ENCODE data around the gene PLCXD1. TPM values are rescaled to one million over a fixed set of nuclear protein-coding genes. Genes with fewer than 3 reads are reported as not detected.
A peak's percentile ranks its signal among the peaks of the same experiment; 100 is the strongest.

PLCXD1 gene
- total and polyA plus RNA-seq, 7 donors = 2.5 to 29.8 (median 5.1) TPM

DNA sequence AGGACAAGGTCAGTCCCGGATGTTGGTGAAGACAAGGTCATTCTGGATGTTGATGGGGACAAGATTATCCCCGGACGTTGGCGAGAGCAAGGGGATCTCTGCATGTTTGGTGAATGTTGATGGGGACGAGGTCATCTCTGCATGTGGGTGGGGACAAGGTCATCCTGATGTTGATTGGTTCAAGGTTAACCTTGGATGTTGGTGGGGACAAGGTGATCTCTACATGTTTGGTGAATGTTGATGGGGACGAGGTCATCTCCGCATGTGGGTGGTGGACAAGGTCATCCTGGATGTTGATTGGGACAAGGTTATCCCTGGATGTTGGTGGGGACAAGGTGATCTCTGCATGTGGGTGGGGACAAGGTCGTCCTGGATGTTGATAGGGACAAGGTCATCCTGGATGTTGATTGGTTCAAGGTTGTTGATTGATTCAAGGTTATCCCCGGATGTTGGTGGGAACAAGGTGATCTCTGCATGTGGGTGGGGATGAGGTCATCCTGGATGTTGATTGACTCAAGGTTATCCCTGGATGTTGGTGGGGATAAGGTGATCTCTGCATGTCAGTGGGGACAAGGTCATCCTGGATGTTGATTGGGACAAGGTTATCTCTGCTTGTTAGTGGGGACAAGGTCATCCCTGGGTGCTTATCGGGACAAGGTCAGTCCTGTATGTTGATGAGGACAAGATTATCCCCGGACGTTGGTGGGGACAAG lies 28.8 kb upstream of the PLCXD1 start:
- H3K4me1 ChIP-seq = no peaks in the 10 kb centered on the region
- intact Hi-C loops (cut with DNase I) = no loop called here
- no peaks in the 10 kb centered on the region for H3K9me3 ChIP-seq
- 87 to 89% methylated on average over 12 of the region's 12 CpGs for WGBS, 2 donors
- peak; percentile 43 for DNase-seq
- TF ChIP-seq, protein P1, sequence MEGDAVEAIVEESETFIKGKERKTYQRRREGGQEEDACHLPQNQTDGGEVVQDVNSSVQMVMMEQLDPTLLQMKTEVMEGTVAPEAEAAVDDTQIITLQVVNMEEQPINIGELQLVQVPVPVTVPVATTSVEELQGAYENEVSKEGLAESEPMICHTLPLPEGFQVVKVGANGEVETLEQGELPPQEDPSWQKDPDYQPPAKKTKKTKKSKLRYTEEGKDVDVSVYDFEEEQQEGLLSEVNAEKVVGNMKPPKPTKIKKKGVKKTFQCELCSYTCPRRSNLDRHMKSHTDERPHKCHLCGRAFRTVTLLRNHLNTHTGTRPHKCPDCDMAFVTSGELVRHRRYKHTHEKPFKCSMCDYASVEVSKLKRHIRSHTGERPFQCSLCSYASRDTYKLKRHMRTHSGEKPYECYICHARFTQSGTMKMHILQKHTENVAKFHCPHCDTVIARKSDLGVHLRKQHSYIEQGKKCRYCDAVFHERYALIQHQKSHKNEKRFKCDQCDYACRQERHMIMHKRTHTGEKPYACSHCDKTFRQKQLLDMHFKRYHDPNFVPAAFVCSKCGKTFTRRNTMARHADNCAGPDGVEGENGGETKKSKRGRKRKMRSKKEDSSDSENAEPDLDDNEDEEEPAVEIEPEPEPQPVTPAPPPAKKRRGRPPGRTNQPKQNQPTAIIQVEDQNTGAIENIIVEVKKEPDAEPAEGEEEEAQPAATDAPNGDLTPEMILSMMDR (IDR thresholded peaks at IDR 0.05) = no peak
- TF ChIP-seq POLR2AphosphoS5 (IDR thresholded peaks at IDR 0.05) (no peak), POLR2A (IDR thresholded peaks at IDR 0.05) (no peak)
- H3K36me3 ChIP-seq = no peaks in the 10 kb centered on the region
- H3K27ac ChIP-seq = no peak overlapping the region
- H3K27me3 ChIP-seq = no peaks in the 10 kb centered on the region
- no peak overlapping the region for H3K4me3 ChIP-seq

DNA sequence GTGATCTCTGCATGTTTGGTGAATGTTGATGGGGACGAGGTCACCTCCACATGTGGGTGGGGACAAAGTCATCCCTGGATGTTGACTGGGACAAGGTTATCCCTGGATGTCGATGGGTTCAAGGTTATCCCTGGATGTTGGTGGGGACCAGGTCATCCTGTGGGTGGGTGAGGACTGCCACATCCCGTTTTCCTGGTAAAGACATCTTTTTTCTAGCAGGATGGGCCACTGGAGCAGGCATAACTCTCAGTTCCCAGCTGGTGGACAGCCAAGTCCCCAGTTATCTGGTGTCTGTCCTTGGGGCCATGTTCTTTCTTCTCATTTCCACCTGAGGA lies 28.3 kb upstream of the PLCXD1 start:
- Histone ChIP-seq H3K27ac (no peak overlapping the region), H3K4me3 (no peak overlapping the region), H3K9me3 (no peaks in the 10 kb centered on the region), H3K36me3 (no peaks in the 10 kb centered on the region), H3K27me3 (no peaks in the 10 kb centered on the region), H3K4me1 (no peaks in the 10 kb centered on the region)
- 79 to 91% methylated on average over 3 of the region's 3 CpGs for WGBS, 2 donors
- no peak for TF ChIP-seq POLR2A (IDR thresholded peaks at IDR 0.05)
- no peak for TF ChIP-seq EP300 (IDR thresholded peaks at IDR 0.05)
- TF ChIP-seq, protein P1 (IDR thresholded peaks at IDR 0.05) = no peak
- TF ChIP-seq POLR2AphosphoS5 (IDR thresholded peaks at IDR 0.05) = no peak
- no peak for DNase-seq
- intact Hi-C loops (cut with DNase I) = no loop called here

DNA sequence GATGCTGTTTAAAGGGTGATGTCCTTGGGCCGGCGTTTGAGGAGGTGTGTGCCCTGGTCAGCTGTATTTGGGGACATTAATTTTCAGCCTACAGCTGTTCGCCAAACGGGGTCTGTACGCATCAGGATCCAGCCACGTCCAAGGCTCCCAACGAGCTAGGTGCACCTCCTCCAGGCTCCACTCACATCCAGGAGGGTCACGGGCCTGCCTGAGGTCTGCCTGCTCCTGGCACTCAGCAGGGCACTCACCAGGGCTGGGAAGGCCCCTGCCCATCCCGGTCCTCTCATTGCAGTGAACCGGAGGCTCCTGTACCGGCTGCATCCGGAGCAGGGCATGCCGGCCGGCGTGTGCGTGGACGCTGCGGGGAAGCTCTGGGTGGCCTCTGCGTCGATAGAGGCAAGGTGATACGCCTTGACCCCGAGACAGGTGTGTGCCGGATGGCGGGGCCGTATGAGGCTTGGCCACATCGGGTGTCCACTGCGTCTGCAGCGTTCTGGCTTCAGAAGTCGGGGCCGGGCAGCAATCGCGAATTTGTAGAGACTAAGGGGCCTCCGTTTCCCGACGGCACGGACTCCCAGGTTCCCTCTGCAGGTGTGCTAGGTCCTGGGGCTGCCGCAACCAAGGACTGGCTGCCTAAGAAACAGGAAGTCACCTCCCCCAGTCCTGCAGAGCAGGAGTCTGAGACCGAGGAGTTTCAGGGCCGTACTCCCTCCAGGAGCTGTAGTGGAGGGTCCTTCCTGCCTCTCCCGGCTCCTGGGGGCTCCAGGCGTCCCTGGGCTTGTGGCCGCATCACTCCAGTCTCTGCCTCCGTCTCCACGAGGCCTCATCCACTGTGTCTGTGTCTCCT lies 27.5 kb upstream of the PLCXD1 start:
- Histone ChIP-seq H3K36me3 (no peaks in the 10 kb centered on the region), H3K27me3 (no peaks in the 10 kb centered on the region), H3K4me1 (no peaks in the 10 kb centered on the region), H3K4me3 (no peak overlapping the region), H3K27ac (no peak overlapping the region), H3K9me3 (no peaks in the 10 kb centered on the region)
- DNase-seq = peak; percentile 38
- TF ChIP-seq EP300 (IDR thresholded peaks at IDR 0.05) (no peak), POLR2AphosphoS5 (IDR thresholded peaks at IDR 0.05) (no peak), POLR2A (IDR thresholded peaks at IDR 0.05) (no peak)
- TF ChIP-seq, protein P1 (IDR thresholded peaks at IDR 0.05) = no peak
- intact Hi-C loops (cut with DNase I) = no loop called here
- WGBS, 2 donors = 91% methylated on average over 44 of the region's 44 CpGs

DNA sequence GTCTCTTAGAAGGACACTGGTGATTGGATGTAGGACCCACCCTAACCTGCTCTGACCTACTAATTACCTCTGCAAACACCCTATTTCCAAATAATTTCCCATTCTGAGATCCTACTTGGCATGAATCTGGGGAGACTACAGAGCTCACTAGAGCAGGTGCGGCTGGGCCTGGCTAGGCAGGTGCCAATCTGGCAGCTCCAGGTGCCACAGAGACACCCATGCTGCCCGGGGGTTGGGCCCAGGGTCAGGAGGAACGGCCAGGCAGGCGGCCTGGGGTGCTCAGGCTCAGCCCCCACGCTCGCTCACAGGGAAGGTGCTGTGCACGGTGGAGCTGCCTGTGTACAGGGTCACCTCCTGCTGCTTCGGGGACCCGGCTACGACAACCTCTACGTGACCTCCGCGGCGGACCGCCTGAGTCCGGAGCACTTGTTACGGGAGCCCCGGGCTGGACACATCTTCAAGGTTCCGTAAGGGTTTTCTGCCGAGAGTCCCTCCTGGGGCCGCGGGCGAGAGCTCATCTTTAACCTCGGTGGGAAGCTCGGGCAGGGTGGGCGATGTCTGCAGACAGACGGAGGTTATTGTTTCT lies 26.5 kb upstream of the PLCXD1 start:
- TF ChIP-seq POLR2A (IDR thresholded peaks at IDR 0.05) (no peak), POLR2AphosphoS5 (IDR thresholded peaks at IDR 0.05) (no peak), EP300 (IDR thresholded peaks at IDR 0.05) (no peak)
- TF ChIP-seq, protein P1 (IDR thresholded peaks at IDR 0.05) = no peak
- Histone ChIP-seq H3K27ac (no peak overlapping the region), H3K27me3 (no peaks in the 10 kb centered on the region), H3K4me3 (no peak overlapping the region), H3K4me1 (no peaks in the 10 kb centered on the region), H3K9me3 (no peaks in the 10 kb centered on the region), H3K36me3 (no peaks in the 10 kb centered on the region)
- 93 to 95% methylated on average over 27 of the region's 27 CpGs for WGBS, 2 donors
- intact Hi-C loops (cut with DNase I) = no loop called here
- peak; percentile 62 for DNase-seq
